HG03439 (cell line): ENCODE data around the gene SIT1.

Source experiments
- ATAC-seq: cut with Tn5 transposase; IDR thresholded peaks from one replicate; pipeline ENCODE4 v1.9.1; 2021; ENCODE audit warnings: mild to moderate bottlenecking, moderate library complexity; ENCODE audit not compliant: unreplicated experiment

Gene SIT1

DNA sequence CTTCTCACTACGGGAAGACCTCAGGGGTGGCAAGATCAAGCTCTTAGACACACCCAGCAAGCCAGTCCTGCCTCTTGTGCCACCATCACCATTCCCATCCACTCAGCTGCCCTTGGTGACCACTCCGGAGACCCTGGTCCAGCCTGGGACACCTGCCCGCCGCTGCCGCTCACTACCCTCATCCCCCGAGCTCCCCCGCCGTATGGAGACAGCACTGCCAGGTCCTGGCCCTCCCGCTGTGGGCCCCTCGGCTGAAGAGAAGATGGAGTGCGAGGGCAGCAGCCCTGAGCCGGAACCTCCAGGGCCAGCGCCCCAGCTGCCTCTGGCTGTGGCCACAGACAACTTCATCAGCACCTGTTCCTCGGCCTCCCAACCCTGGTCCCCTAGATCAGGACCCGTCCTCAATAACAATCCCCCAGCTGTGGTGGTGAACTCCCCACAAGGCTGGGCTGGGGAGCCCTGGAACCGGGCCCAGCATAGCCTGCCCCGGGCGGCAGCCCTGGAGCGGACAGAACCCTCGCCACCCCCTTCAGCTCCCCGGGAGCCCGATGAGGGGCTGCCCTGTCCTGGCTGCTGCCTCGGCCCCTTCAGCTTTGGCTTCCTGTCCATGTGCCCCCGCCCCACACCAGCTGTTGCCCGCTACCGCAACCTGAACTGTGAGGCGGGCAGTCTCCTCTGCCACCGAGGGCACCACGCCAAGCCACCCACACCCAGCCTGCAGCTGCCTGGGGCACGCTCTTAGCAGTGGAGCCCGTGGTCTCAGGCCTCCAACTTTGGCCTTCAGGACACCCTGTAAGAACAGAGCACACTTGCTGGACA is 41.5 kb downstream of the SIT1 start:
- no peak for ATAC-seq

DNA sequence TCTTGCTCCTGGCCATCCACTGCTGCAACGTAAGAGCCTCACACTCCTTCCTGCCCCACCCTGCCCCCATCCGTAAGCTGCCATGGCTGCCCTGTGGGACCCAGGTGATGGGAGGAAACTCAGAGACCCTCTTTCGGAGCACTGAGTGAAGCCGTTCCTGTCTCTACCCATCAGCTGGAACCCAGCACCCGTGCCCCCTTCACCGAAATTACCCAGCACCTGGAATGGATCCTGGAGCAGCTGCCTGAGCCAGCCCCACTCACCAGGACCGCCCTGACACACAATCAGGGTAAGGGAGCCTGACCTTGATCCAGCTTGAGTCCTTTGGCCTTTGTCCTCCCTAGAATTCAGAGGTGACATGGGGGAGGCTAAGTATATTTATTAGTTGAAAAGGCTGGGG is 42.5 kb downstream of the SIT1 start:
- ATAC-seq: no peak

DNA sequence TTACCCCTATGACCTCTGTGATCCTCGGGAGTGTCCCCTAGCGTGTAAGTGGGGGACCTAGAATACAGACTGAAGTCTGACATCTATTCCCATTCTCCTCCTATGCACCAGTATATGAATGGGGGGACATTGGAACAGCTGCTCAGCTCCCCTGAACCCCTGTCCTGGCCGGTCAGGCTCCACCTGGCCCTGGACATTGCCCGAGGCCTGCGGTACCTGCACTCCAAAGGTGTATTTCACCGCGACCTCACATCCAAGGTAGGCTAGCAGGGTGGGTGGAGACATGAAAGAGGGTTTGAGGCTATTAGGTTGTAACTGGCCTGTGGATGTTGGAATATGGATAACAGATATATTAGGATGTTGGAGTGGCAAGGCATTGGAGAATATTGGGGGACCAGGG is 44.0 kb downstream of the SIT1 start:
- no peak for ATAC-seq

DNA sequence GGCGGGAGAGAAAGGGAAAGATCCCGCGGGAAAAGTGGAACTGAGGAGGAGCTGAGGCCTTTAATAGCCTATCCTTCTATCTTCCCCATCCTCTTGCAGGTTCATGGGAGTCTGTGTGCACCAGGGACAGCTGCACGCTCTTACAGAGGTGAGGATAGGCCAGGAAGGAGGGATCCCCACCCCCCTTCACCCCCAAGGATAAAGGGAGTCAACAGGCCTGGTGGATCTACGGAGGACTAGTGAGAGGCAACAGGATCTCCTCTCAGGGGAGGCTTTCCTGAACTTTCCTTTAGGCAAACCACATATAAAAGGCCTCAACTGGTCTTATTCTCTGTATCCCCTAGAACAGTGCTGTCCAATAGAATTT is 44.6 kb downstream of the SIT1 start:
- ATAC-seq: no peak

DNA sequence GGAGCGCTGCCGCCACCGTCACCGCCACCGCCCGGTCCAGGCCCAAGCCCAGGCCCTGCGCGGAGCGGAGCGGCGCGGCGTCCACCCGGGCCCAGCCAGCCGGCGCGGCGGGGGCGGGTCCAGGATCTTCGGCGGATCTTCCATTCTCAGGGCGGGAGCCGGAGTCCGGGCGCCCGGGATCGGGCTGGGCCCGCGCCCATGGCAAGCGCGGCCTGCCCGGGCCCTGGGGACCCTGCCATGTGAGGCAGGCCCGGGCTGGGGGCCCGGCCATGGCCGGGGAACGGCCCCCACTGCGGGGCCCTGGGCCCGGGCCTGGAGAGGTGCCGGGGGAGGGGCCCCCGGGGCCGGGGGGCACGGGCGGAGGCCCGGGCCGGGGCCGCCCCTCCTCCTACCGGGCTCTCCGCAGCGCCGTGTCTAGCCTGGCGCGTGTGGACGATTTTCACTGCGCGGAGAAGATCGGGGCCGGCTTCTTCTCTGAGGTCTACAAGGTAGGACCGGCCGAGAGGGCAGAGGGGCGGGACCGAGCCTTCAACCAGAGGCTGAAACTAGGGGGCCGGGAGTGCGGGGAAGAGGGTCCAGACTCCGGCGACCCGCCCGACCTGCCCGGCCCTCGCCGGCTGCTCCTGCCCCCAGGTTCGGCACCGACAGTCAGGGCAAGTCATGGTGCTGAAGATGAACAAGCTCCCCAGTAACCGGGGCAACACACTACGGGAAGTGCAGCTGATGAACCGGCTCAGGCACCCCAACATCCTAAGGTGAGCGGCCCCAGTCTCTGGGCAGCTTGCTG is 45.2 kb downstream of the SIT1 start:
- ATAC-seq: peak; percentile 19

DNA sequence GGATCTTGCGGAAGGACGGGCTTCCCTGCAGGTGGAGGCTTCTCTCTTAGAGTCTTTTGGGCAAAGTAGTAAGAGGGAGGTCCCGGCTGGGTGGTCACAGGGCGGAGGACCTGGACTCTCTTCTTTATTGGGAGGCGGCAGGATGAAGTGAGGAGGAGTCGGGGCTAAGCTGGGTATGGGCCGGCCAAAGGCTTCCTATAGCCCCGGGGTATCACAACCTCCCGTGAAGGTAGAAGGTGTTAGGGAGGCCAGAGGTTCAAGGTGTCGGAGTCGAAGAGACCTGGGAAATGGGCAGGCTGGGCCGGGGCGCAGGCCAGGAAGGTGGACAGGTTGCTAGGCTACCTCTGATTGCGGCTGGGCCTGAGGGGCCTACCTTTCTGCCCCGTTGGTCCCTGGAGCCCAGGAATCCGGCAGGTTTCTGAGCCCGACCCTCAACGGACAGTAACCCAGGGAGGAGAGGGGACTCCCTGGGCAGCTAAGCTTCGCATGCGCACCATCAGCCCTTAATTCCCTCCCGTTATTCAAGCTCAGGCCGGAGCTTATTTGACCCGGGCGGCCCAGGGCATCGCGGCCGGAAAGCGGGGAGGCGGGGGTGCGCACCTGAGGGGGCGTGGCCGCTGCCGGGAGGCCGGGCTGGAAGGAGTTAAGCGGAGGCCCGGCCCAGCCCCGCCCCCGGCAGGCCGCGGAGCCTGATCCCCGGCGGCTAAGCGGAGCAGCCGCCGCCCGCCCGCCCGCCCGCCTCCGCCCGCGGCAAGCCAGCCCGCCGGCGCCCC is 46.0 kb downstream of the SIT1 start, which contains the start of gene TESK1:
Gene TESK1, plus strand, starts transcription at position 685 of the 773 bp plus-strand sequence. CDS start 358 bp downstream, outside the sequence.
- ATAC-seq: peak; percentile 33

DNA sequence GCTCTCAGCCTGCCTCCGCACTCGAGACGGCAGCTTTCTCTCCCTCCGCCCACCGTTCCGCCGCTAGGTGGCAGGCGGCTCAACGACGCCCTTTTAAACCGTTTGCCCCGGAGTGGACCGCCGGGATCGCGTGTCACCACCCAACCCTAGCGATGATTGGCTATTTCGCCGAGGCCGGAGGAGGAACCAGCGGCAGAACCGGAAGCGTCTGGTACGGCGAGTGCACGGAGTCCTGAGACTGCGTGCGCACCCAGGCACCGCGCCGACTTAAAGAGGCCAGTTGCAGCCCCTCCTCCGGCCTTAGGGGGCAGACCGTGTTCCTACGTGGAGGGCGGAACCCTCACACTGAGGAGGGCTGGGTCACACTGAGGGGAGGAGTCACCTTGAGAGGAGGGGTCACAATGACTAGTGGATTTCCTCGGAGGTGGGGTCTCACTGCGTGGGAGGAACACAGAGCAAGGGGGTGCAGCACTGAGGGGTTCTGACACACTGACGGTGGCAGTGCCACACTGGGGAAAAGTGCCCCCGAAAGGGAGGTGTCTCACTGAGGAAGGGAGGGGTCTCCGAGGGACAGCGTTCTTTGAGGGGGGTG is 46.6 kb downstream of the SIT1 start:
- ATAC-seq: peak; percentile 88

DNA sequence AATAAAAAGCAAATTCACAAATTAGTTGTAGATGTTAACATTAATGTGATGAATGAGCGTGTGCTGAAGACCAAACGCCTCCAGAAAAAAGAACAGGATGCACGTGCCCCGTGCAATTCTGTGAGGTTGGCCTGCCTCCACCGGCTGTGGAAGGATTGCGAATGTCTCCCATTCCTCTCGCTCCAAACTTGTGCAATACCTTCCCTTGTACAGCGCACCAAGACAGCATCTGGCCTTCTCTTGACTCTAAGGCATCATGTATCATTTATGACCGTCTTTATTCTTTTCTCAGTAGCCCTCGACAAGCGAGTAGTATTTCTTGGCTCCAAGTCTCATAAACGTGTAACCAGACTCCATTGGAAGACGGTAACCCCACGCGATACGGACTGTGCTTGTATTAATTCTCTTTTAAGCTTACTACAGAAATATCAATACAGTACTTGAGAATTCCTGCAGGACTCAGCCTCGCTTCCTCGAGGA is 47.2 kb downstream of the SIT1 start:
- no peak for ATAC-seq

DNA sequence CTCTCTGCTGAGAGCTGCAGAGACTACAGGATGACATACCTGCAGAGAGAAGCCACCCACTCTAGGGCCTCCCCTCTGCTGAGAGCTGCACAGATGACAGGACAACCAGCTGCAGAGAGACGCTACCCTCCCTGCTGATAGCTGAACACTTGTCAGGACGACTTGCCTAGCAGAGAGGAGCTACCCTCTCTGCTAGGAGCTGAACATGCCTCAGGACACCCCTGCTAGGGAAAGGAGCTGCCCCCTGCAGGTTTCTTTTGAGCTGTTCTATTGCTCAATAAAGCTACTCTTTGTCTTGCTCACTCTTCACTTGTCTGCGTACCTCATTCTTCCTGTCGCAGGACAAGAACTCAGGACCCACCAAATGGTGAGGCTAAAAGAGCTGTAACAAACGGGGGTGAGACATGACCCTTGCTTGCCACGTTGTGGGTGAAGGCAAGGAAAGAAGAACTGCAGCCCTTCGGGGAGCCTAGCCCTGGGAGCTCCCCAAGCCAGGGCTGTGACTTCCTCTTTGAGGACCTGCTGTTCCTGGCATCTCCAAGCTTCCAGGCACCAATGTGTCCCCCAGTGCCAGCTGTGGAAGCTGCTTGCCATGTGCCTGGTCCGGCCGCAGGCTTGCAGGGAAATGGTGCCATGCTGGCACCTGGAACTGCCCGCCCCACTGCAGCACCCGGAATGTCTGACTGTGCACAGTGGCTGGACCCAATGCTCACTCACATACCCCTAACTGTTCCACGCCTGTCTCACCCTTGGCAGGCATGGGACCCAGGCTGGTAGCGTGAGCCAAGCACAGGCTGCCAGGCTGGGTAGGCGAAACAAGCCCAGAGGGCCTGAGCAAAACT is 50.7 kb downstream of the SIT1 start:
- no peak for ATAC-seq
